ENCODE results near the gene CHCHD6. TPM values are rescaled to one million over a fixed set of nuclear protein-coding genes. Genes with fewer than 3 reads are reported as not detected.

Gene CHCHD6
- polyA plus RNA-seq, 1 donor: 10.8 TPM

DNA sequence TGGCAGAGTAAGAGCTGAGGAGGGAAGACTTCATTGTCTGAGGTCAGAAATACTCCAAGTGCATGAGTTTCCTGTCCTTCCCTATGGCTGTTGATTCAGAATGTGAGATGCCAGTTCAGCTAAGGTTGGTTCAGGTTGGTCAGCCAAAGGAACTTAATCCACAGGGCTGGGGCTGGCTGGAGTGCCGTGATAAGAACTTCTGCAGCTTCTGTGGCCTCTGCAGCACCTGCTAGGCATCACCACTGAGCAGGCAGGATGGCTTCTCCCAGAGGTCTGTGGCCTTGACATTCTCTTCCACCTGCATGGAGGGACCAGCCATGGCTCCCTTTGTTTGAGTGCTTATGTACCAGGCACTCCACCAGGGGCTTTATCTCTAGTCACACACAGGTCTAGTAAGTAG lies 169.4 kb downstream of the CHCHD6 start:
- no peaks in the 10 kb centered on the region for H3K27me3 ChIP-seq (ENCODE audit: control insufficient read depth, insufficient read depth, low read length)
- no CpG with 5 or more reads among the region's 1 CpG for WGBS (ENCODE audit: insufficient coverage, low lambda C conversion rate)
- no peaks in the 10 kb centered on the region for H3K36me3 ChIP-seq (ENCODE audit: control insufficient read depth, insufficient read depth, low read length)
- H3K27ac ChIP-seq (ENCODE audit: low read length): no peak overlapping the region
- H3K9me3 ChIP-seq (ENCODE audit: control insufficient read depth, low read depth, low read length): no peaks in the 10 kb centered on the region
- H3K4me1 ChIP-seq (ENCODE audit: control insufficient read depth, insufficient read depth, low read length): no peaks in the 10 kb centered on the region
- H3K4me3 ChIP-seq (ENCODE audit: low read length): no peak overlapping the region
- no peak for DNase-seq

DNA sequence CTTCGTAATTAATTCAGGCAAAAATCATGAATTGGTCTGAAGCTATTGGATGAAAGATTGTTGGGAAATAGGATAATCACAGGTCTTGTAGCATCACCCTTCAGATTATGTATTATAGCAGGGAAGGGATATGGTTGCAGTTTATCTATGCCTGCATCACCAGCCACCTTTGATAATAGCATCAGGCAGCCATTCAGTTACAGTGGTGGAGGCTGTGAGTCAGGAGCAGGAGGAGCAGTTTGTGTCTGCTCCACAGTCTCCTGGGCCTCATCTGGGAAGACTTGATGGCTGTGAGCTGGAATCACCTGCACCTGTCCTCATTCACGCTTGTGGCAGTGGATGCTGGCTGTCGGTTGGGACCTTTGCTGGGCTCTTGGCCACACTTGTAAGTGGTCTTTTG lies 174.6 kb downstream of the CHCHD6 start:
- Histone ChIP-seq H3K27ac (ENCODE audit: low read length) (no peak overlapping the region), H3K36me3 (ENCODE audit: control insufficient read depth, insufficient read depth, low read length) (no peaks in the 10 kb centered on the region), H3K9me3 (ENCODE audit: control insufficient read depth, low read depth, low read length) (no peaks in the 10 kb centered on the region), H3K4me1 (ENCODE audit: control insufficient read depth, insufficient read depth, low read length) (no peaks in the 10 kb centered on the region), H3K4me3 (ENCODE audit: low read length) (no peak overlapping the region), H3K27me3 (ENCODE audit: control insufficient read depth, insufficient read depth, low read length) (no peaks in the 10 kb centered on the region)
- no CpG with 5 or more reads among the region's 3 CpGs for WGBS (ENCODE audit: insufficient coverage, low lambda C conversion rate)
- DNase-seq: no peak

DNA sequence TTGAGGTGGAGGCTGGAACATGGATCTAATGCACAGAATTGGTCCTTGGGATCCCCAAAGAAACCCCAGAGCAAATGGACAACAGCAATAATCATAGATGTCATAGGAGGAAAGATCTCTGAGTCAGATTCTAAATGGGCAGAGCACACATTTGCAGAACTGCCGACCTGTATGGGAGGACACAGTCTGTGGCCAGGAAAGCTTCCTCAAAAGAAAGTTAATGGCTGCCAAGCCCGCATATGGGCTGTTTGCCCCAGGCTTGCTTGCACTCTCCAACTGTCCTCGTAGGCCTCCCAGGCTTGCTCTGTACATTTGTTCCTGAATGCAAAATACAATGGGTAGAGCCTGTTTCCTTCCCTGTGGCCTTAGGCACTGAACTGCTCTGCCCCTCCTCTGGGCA lies 176.9 kb downstream of the CHCHD6 start:
- Histone ChIP-seq H3K27ac (ENCODE audit: low read length) (no peak overlapping the region), H3K27me3 (ENCODE audit: control insufficient read depth, insufficient read depth, low read length) (no peaks in the 10 kb centered on the region)
- WGBS (ENCODE audit: insufficient coverage, low lambda C conversion rate): 100% methylated on average over 1 of the region's 3 CpGs

DNA sequence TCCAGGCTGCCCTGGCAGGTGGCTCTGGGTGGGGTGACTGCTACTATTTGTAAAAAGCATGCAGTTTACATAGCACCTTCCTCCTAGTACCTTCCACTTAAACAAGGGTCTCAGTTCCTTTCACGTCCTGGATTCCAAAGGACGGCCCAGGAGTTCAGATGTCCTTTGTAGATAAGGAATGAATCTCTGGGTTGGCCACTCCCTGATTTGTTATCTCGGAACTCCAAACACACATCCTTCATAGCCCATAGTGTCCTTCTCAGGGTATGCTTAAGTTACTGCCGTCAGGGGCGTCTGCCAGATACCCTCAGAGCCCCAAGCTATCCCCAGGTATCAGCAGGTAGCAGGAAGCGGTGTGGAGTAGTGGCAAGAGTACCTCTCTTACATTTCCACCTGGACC lies 177.8 kb downstream of the CHCHD6 start:
- no peak for DNase-seq
- Histone ChIP-seq H3K9me3 (ENCODE audit: control insufficient read depth, low read depth, low read length) (no peaks in the 10 kb centered on the region), H3K27ac (ENCODE audit: low read length) (no peak overlapping the region), H3K4me3 (ENCODE audit: low read length) (no peak overlapping the region), H3K4me1 (ENCODE audit: control insufficient read depth, insufficient read depth, low read length) (no peaks in the 10 kb centered on the region), H3K27me3 (ENCODE audit: control insufficient read depth, insufficient read depth, low read length) (no peaks in the 10 kb centered on the region), H3K36me3 (ENCODE audit: control insufficient read depth, insufficient read depth, low read length) (no peaks in the 10 kb centered on the region)
- no CpG with 5 or more reads among the region's 6 CpGs for WGBS (ENCODE audit: insufficient coverage, low lambda C conversion rate)

More for the DNA sequence above, 176.9 kb downstream of the CHCHD6 start:
- Histone ChIP-seq H3K36me3 (ENCODE audit: control insufficient read depth, insufficient read depth, low read length) (no peaks in the 10 kb centered on the region), H3K9me3 (ENCODE audit: control insufficient read depth, low read depth, low read length) (no peaks in the 10 kb centered on the region), H3K4me1 (ENCODE audit: control insufficient read depth, insufficient read depth, low read length) (no peaks in the 10 kb centered on the region), H3K4me3 (ENCODE audit: low read length) (no peak overlapping the region)
- no peak for DNase-seq

DNA sequence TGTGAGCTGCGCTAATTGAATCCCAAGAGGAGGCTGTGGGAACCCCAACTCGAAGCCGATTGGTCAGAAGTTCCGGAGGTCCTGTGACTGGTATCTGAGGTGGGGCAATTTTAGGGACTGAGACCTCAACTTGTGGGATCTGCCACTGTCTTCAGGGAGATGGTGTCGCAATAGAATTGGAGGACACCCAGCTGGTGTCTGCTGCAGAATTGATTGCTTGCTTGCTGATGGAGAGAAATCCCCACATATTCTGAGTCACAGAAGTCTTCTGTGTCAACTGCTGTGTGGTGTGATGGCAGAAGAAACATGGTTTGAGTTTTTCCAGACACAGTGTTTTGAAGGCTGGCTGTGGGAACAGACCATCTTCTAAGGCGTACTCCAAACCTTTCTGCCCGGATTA lies 179.2 kb downstream of the CHCHD6 start:
- no CpG with 5 or more reads among the region's 7 CpGs for WGBS (ENCODE audit: insufficient coverage, low lambda C conversion rate)
- Histone ChIP-seq H3K4me3 (ENCODE audit: low read length) (no peak overlapping the region), H3K27ac (ENCODE audit: low read length) (no peak overlapping the region), H3K36me3 (ENCODE audit: control insufficient read depth, insufficient read depth, low read length) (no peaks in the 10 kb centered on the region), H3K9me3 (ENCODE audit: control insufficient read depth, low read depth, low read length) (no peaks in the 10 kb centered on the region), H3K4me1 (ENCODE audit: control insufficient read depth, insufficient read depth, low read length) (no peaks in the 10 kb centered on the region), H3K27me3 (ENCODE audit: control insufficient read depth, insufficient read depth, low read length) (no peaks in the 10 kb centered on the region)
- DNase-seq: no peak

DNA sequence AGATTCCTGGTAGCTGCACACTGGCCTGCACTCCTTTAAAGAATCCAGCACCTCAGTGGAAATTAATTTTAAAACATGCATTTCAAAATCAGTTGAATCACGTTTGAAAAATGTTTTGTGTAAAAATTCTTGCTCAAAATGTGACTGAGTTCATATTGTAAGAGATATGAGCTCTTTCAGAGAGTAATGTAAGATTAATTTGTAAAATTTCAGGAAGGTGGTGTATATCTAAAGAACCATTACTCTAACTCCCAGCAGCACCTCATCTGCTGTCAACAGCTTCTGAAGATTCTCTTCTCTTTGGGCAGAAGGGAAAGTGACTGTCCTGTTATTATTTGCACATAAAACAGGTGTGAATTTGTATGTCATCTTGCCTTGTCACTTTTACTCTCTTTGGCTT lies 181.4 kb downstream of the CHCHD6 start:
- H3K36me3 ChIP-seq (ENCODE audit: control insufficient read depth, insufficient read depth, low read length): no peaks in the 10 kb centered on the region
- H3K9me3 ChIP-seq (ENCODE audit: control insufficient read depth, low read depth, low read length): no peaks in the 10 kb centered on the region
- no peak overlapping the region for H3K4me3 ChIP-seq (ENCODE audit: low read length)
- no peaks in the 10 kb centered on the region for H3K27me3 ChIP-seq (ENCODE audit: control insufficient read depth, insufficient read depth, low read length)
- H3K4me1 ChIP-seq (ENCODE audit: control insufficient read depth, insufficient read depth, low read length): no peaks in the 10 kb centered on the region
- no peak for DNase-seq
- 71% methylated on average over 1 of the region's 1 CpG for whole genome bisulfite sequencing (ENCODE audit: insufficient coverage, low lambda C conversion rate)
- H3K27ac ChIP-seq (ENCODE audit: low read length): no peak overlapping the region

DNA sequence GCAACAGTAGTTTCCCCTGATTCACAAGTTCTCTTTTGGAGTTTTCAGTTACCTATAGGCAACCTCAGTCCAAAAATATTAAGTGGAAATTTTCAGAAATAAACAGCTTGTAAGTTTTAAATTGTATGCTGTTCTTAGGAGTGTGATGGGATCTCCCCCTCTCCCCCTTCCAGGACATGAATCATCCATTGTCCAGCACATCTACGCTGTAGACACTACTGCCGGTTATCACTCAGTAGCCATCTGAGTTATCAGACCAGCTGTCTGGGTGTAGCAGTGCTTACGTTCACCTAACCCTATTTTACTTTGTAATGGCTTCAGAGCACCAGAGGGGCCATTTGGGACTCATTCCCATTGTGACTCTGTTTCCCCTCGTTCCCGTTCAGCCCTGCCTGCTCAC lies 182.2 kb downstream of the CHCHD6 start:
- Histone ChIP-seq H3K4me3 (ENCODE audit: low read length) (no peak overlapping the region), H3K27ac (ENCODE audit: low read length) (no peak overlapping the region), H3K4me1 (ENCODE audit: control insufficient read depth, insufficient read depth, low read length) (no peaks in the 10 kb centered on the region), H3K9me3 (ENCODE audit: control insufficient read depth, low read depth, low read length) (no peaks in the 10 kb centered on the region), H3K27me3 (ENCODE audit: control insufficient read depth, insufficient read depth, low read length) (no peaks in the 10 kb centered on the region), H3K36me3 (ENCODE audit: control insufficient read depth, insufficient read depth, low read length) (no peaks in the 10 kb centered on the region)
- WGBS (ENCODE audit: insufficient coverage, low lambda C conversion rate): no CpG with 5 or more reads among the region's 5 CpGs
- DNase-seq: no peak

DNA sequence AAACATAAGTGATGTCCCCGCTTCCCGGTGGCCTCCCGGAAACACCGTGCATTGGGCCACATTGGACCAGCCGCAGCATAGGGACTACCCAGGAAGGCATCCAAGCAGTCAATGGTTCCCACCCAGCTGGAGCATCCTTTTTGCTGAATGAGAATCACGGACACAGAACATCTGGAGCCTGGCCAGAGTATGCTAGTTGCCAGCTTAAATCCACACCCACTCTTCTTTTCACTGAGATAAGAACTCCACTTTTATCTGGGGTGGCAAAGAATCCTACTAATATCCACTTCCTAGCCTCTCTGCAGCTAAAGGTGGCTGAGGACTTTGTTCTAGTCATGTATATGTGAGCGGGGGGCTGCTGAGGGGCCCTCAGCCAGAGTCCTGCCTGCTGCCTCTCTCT lies 183.6 kb downstream of the CHCHD6 start:
- no peaks in the 10 kb centered on the region for H3K27me3 ChIP-seq (ENCODE audit: control insufficient read depth, insufficient read depth, low read length)
- no peak for DNase-seq
- H3K27ac ChIP-seq (ENCODE audit: low read length): no peak overlapping the region
- H3K4me3 ChIP-seq (ENCODE audit: low read length): no peak overlapping the region
- no peaks in the 10 kb centered on the region for H3K36me3 ChIP-seq (ENCODE audit: control insufficient read depth, insufficient read depth, low read length)
- no CpG with 5 or more reads among the region's 7 CpGs for WGBS (ENCODE audit: insufficient coverage, low lambda C conversion rate)
- no peaks in the 10 kb centered on the region for H3K4me1 ChIP-seq (ENCODE audit: control insufficient read depth, insufficient read depth, low read length)
- no peaks in the 10 kb centered on the region for H3K9me3 ChIP-seq (ENCODE audit: control insufficient read depth, low read depth, low read length)

DNA sequence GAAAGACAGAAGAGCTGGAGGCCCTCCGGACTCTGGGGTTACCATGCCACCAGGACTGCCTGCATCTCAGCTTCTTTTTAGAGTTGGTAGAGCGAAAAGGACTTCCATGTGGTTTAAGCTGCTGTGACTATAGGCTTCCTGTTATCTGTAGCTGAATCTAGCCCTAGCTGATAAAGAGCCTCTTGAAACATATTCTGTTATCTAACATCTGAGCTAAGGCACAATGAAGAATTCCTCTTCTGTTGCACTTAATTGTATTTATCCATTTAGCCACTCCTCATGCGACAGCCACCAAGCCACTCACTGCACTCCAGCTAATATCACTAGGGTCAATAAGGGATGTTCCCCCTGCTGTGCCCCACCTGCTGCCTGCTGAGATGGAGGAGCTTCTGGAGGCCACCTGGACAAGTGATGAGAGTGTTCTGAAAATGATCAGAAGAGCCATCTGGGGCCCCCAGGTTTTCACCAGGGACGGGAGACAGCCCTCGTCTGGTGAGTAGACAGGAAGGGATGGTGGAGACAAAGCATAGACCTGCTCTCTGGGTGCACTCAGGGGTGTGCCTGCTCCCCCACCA lies 184.2 kb downstream of the CHCHD6 start:
- H3K27me3 ChIP-seq (ENCODE audit: control insufficient read depth, insufficient read depth, low read length): no peaks in the 10 kb centered on the region
- no peak for DNase-seq
- no peak overlapping the region for H3K4me3 ChIP-seq (ENCODE audit: low read length)
- no CpG with 5 or more reads among the region's 5 CpGs for WGBS (ENCODE audit: insufficient coverage, low lambda C conversion rate)
- H3K9me3 ChIP-seq (ENCODE audit: control insufficient read depth, low read depth, low read length): no peaks in the 10 kb centered on the region
- H3K36me3 ChIP-seq (ENCODE audit: control insufficient read depth, insufficient read depth, low read length): no peaks in the 10 kb centered on the region
- no peaks in the 10 kb centered on the region for H3K4me1 ChIP-seq (ENCODE audit: control insufficient read depth, insufficient read depth, low read length)
- no peak overlapping the region for H3K27ac ChIP-seq (ENCODE audit: low read length)

DNA sequence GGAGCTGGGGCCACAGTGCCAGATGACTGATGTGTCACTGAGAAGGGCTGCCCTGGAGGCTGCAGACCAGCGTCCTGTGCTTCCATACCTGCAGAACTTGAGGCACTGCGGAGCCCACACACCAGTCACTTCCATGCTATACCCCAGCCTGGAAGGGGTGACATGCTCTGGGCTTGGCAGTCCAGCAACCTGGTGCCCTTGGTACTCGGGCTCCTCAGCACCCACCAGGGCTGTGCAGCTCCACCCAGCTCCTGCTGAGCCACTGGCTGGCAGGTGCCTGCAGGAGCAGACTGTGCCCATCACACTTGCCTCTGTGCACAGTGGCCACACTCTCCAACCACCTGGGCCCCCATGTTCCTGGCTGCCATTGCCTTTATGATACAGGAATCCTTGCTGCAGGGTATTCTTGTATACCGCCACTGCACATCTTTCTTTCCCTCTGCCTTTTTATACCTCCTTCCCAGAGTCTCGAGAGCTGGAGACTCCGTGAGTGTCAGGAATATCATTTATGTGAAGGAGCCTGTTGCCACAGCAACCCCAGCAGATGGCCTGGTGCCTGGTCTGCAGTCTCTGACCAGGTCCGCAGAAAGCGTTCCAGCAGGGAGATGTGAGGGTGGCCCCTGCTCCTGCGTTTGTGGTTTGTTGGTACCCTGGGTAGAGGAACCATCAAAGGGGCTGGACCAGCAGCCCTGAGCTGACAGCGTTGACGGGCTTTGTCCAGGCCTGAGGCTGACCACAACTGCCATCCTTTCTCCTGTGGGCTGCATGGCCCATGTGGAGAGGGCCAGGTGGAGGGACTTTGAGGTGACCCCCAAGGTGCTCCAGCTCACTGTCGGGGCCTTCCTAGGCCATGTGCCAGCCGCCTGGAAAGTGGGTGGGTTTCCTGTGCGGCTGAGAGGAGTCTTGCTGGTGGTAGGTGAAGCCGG lies 185.5 kb downstream of the CHCHD6 start:
- no peak overlapping the region for H3K27ac ChIP-seq (ENCODE audit: low read length)
- H3K4me3 ChIP-seq (ENCODE audit: low read length): no peak overlapping the region
- no peaks in the 10 kb centered on the region for H3K36me3 ChIP-seq (ENCODE audit: control insufficient read depth, insufficient read depth, low read length)
- H3K9me3 ChIP-seq (ENCODE audit: control insufficient read depth, low read depth, low read length): no peaks in the 10 kb centered on the region
- no peak for DNase-seq
- no peaks in the 10 kb centered on the region for H3K27me3 ChIP-seq (ENCODE audit: control insufficient read depth, insufficient read depth, low read length)
- no CpG with 5 or more reads among the region's 15 CpGs for WGBS (ENCODE audit: insufficient coverage, low lambda C conversion rate)
- H3K4me1 ChIP-seq (ENCODE audit: control insufficient read depth, insufficient read depth, low read length): no peaks in the 10 kb centered on the region

DNA sequence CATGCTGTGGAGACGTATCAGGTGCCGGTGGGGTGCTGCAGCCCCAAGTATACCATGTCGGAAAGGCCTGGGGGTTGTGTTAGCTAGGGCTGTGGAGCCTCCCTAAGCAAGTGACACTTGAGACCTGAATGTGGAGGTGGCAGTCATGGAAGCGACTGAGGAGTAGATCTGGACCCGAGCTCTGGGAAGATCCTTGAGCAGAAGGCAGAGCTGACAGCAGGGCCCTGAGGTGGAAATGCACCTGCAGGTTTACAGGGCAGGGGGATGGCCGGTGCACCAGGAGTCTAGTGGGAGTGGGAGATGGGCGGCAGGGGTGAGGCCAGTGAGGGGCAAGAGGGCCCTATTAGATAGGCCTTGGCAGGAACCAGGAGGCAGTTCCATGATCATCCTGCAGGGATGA lies 187.1 kb downstream of the CHCHD6 start:
- 100% methylated on average over 2 of the region's 7 CpGs for WGBS (ENCODE audit: insufficient coverage, low lambda C conversion rate)
- H3K27me3 ChIP-seq (ENCODE audit: control insufficient read depth, insufficient read depth, low read length): no peaks in the 10 kb centered on the region
- no peak overlapping the region for H3K27ac ChIP-seq (ENCODE audit: low read length)
- H3K4me1 ChIP-seq (ENCODE audit: control insufficient read depth, insufficient read depth, low read length): no peaks in the 10 kb centered on the region
- no peak overlapping the region for H3K4me3 ChIP-seq (ENCODE audit: low read length)
- H3K36me3 ChIP-seq (ENCODE audit: control insufficient read depth, insufficient read depth, low read length): no peaks in the 10 kb centered on the region
- no peak for DNase-seq
- H3K9me3 ChIP-seq (ENCODE audit: control insufficient read depth, low read depth, low read length): no peaks in the 10 kb centered on the region
